ENCODE measurements around the gene NRL.

GRCh38 chr14:24130717-24131548 is 16.2 kb upstream of the NRL start:
- TF ChIP-seq, protein P1, sequence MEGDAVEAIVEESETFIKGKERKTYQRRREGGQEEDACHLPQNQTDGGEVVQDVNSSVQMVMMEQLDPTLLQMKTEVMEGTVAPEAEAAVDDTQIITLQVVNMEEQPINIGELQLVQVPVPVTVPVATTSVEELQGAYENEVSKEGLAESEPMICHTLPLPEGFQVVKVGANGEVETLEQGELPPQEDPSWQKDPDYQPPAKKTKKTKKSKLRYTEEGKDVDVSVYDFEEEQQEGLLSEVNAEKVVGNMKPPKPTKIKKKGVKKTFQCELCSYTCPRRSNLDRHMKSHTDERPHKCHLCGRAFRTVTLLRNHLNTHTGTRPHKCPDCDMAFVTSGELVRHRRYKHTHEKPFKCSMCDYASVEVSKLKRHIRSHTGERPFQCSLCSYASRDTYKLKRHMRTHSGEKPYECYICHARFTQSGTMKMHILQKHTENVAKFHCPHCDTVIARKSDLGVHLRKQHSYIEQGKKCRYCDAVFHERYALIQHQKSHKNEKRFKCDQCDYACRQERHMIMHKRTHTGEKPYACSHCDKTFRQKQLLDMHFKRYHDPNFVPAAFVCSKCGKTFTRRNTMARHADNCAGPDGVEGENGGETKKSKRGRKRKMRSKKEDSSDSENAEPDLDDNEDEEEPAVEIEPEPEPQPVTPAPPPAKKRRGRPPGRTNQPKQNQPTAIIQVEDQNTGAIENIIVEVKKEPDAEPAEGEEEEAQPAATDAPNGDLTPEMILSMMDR (IDR thresholded peaks at IDR 0.05), result no peak
- TF ChIP-seq EZH2 (IDR thresholded peaks at IDR 0.05) (no peak), EZH2phosphoT487 (IDR thresholded peaks at IDR 0.05) (no peak)
